Hepatic stellate cell (primary cell): ENCODE data around the gene YTHDF1.

Experiments
- DNase-seq: peaks from one replicate; pipeline ENCODE4 v3.0.0; 2011; ENCODE audit warnings: low spot score

Gene YTHDF1

DNA sequence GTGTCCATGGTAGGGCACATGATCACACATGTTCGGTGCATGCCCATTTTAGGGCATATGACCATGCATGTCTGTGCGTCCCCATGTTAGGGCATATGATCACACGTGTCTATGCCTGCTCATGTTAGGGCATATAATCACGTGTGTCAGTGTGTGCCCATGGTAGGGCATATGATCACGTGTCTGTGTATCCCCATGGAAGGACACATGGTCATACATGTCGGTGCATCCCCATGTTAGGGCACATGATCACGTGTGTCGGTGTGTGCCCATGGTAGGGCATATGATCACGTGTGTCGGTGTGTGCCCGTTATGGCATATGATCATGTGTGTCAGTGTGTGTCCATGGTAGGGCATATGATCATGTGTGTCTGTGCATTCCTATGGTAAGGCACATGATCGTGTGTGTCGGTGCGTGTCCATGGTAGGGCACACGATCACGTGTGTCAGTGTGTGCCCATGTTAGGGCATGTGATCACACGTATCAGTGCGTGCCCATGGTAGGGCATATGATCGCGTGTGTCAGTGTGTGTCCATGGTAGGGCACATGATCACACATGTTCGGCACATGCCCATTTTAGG lies 30.6 kb downstream of the YTHDF1 start:
- DNase-seq = no peak

DNA sequence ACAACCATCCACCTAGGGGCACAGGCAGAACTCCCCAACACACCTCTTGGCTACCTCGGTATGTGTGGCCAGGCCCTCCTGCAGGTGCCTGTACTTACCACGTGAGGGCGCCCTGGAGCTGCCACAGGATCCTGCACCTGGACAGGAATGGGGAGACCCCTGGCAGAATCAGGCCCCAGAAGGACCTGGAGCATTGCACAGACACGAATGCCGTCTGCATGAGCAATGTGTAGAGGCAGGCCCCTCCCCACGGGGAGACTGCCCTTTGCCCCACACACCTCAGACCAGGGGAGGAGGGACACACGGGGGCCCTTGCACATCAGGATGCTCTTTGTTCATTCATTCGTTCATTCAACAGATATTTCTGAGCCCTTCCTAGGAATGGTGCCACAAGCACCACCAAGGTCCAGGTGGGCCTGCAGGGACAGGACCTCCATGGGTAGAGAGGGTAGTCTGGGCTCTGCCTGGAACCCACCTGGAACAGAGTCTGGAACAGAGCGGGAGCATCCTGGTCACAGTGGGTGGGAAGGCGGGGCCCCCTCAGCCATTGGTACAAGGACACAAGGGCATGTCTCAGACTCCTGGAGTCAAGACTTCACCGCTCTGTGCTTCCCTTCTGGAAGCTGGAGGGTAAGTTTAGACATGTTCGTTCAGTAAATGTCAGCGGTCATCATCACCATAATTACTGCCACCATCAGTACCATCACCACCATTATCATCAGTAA lies 32.3 kb downstream of the YTHDF1 start:
- DNase-seq = peak; percentile 55

- DNase-seq = no peak
Measured at GRCh38 chr20:63182946-63183415, 33.0 kb downstream of the YTHDF1 start.

DNA sequence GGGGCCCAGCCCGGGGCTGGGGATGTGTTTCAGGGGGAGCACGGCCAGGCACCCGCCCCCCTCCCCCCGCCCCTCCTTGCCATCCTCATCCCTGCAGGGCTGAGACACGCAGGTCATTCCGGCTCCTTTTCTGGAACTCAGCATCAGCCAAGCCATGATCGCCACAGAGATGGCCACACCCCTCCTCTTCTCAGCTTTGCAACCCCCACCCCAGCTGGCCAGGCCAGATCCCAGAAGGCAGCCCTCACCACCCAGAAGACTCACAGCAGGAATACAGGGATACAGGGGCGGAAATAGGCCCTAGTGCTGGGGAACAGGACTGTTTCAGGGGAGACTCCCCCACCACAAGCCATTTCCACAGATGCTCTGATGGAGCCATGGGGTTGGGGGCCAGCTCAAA lies 33.5 kb downstream of the YTHDF1 start:
- no peak for DNase-seq

GRCh38 chr20:63181226-63181625 lies 34.7 kb downstream of the YTHDF1 start:
- no peak for DNase-seq

- DNase-seq = no peak
Measured at GRCh38 chr20:63180569-63181185, 35.3 kb downstream of the YTHDF1 start.

DNA sequence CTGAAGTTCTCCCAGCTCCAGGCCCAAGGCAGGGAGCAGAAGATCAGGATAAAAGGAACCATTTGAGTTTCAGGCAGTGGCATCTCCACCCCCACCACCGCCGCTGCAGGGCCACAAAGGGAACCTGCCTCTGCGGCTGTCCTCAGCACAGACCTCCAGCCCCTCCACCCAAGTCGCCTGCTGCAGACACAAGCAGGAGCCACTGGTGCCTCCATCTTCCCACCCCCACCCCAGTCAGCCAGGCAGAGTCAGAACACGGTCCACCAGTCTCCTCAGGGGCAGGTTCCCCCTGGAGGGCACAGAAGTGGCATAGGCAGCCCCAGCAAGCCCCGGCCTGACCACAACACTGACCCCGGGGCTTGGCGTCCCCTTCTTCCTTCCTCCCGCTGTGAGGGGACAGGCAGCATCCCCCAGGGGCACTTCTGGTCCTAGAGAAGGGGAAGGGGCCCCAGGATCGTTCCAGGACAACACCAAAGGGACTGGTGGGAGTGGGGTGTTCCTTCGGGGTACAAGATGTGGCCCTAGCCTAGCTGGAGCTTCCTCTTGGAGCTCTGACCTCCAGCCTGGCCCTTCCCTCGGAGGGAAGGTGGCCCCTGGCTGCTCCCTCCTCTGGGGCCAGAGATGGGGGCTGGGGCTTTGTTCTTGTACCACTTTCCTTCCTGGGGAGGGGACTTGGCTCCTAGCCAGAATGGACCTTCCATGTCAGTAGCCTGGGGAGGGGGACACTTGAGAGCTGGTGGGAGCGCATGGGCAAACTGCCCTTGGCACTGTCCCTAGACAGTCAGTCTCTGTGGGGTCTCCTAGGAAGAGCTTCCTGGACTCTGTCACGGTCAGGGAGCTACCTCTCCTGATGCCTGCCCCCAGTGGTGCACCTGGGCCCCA lies 36.0 kb downstream of the YTHDF1 start:
- DNase-seq = no peak

DNA sequence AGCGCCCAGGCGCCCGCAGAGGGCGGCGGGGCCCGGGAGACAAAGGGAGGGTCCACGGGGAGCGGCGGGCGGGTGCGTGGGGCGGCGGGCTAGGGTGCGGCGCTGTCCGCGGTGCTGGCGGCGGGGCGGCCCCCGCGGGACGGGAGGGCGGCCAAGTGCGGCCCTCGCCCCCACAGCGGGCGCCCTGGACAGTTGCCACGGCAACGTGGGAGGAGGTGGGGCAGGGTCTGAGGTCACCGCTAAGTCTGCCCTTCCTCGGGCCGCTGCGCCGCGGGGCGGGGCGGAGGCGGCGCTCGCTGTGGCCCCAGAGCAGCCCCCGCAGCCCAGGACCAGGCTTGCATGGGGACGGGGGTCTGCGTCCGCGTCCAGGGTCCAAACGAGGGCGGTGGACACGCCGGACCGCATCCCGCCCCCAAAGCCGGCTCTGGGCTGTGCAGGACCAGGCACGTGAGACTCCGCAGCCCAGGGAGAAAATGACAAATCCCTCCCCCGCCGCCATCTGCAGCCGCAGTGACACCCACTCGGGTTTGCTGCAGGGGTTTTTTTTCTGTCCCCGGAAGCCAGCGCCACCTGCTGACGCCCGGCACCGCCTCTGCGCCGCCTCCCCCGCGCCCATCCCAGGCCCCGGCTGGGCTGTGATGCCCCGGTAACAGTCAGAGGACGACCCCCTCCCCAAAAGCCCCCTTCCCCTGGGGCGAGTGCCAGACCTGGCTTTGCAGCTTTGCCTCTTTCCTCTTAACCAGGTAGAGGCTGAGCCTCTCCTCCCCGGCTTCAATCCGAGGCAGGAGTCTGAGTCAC lies 36.8 kb downstream of the YTHDF1 start:
- peak; percentile 55 for DNase-seq

GRCh38 chr20:63178446-63178820 lies 37.5 kb downstream of the YTHDF1 start:
- DNase-seq = no peak

DNA sequence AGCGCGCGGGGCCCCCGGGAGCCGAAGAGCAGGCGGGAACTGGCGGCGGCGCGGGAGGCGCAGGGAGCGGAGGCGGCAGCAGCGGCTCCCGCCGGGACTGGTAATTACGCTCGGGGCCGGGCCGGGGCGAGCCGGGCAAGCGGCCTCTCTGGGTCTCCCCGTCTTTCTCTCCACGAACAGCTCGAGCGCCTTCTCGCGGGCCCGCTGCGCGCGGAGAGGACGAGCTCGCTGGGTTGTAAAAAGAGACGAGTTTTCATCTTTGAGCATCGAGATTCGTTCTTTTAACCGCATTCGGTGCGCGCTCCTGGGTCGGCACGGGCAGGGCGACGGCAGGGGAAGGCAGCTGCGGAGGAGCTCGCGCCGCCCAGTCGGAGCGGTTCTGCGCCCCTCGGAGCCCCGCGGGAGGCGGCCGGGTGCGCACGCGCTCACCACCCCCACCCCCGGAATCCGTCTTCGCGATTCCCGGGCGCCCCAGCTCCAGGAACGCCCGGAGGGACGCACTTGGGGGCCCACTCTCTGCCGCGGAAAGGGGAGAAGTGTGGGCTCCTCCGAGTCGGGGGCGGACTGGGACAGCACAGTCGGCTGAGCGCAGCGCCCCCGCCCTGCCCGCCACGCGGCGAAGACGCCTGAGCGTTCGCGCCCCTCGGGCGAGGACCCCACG lies 38.0 kb downstream of the YTHDF1 start:
- DNase-seq = no peak

- no peak for DNase-seq
Measured at GRCh38 chr20:63177134-63177784, 38.7 kb downstream of the YTHDF1 start.

- no peak for DNase-seq
Measured at GRCh38 chr20:63176427-63177133, 39.4 kb downstream of the YTHDF1 start.

DNA sequence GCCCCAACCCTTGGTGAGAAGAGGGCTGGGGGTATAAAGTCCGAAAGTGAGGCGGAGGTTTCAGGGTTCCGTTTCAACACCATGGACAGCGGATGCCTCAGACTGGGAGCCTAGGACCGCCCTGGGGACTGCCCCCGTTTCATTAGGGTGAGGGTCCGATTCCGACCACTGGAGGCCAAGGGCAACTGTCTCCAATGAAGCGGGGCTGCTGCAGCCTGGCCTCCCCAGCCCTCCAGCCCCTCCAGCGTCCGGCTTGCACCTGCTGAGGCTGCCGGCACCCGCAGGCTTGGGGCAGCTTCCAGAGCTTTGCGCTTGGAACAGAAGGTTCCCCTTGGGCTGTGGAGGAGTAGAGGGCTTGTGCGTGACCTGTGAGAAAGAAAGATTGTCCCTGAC lies 39.9 kb downstream of the YTHDF1 start:
- no peak for DNase-seq

GRCh38 chr20:63175038-63175895 lies 40.7 kb downstream of the YTHDF1 start:
- DNase-seq = no peak

DNA sequence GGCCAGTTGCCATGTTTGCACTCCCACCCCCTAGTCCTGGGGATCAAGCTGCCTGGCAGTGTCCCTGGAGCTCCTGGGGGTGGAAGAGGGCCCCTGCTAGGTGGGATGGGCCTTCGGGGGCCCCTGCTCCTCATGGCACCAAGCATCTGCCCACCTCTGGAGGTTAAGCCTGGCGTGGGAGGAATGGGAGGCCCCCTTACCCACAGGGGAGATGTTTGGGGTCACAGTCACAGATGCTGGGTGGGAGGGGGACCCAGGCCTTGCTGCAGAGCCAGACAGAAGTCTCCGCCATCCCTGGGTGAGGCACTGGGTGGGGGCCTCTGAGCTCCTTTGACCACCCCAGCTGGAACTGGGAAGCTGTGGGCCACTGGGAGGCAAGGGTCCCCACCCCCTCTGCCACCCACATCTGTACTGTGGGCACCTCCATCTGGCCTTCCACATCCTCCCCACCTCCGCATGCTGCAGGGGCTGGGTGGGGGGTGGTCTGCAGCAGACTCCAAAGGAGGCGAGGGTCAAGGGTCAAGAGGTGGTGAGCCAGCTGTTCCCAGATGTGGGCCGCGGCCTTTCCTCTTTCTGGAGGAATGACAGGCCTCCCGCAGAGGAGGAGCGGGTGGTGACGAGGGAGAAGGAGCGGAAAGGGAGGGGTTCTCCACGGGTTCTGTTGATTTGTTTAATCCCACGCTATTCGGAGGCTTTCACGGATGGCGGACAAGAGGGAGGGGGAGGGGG lies 41.5 kb downstream of the YTHDF1 start:
- DNase-seq = no peak

GRCh38 chr20:63173552-63174191 lies 42.3 kb downstream of the YTHDF1 start:
- no peak for DNase-seq

- no peak for DNase-seq
Measured at GRCh38 chr20:63172726-63173125, 43.2 kb downstream of the YTHDF1 start.

DNA sequence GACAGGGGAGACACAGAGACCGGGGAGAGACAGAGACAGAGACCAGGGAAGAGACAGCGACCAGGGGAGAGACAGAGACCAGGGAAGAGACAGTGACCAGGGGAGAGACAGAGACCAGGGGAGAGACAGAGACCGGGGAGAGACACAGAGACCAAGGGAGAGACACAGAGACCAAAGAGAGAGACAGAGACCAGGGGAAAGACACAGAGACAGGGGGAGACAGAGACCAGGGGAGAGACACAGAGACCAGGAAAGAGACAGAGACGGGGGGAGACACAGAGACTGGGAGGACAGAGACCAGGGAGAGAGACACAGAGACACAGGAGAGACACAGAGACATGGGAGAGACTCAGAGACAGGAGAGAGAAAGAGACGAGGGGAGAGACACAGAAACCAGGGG lies 43.9 kb downstream of the YTHDF1 start:
- DNase-seq = no peak
